K562 (cell line): ENCODE measurements around the gene ASCC3. TPM values are rescaled to one million over a fixed set of nuclear protein-coding genes. Genes with fewer than 3 reads are reported as not detected.

Source experiments
- ATAC-seq: fragments of 200-7000 bp; cut with Tn5 transposase; 3 replicates; pipeline ENCODE4 v1.9.1; 2020; ENCODE audit warnings: moderate library complexity
- BruUV-seq: library from RNA; stranded (reverse); fragments of 400-500 nt; replicated peaks from 2 replicates; lab custom pipeline; 2021; lab: Mats Ljungman, UMichigan
- CTCF ChIA-PET: fragments of 300-600 bp; formaldehyde crosslinking; extraction: SDS; loops from one replicate; lab custom pipeline; 2021; ENCODE audit warnings: low intra/inter-chr PET ratio; lab: Yijun Ruan, JAX
- POLR2A ChIA-PET: fragments of 300-600, 350-650 bp; sonication (Branson Sonifier 250); formaldehyde crosslinking; extraction: SDS; loops from one replicate; lab custom pipeline; 2021; ENCODE audit warnings: antibody characterized with exemption, inconsistent platforms; lab: Yijun Ruan, JAX
- DNase-seq, 4 experiments: peaks; one replicate each; pipeline versions ENCODE4 v3.0.0 to v3.0.0-alpha.2; 2011 to 2018; ENCODE audit warnings: low spot score in 3 of 4, mixed read lengths in 3 of 4; ENCODE audit errors: extremely low read depth in 1 of 4
- FAIRE-seq: peaks from 2 replicates; lab custom pipeline; 2011; peaks lifted over from hg19 to GRCh38; lab: Jason Lieb, UNC
- H2AFZ ChIP-seq: 2 replicates; pipeline ENCODE4 v1.6.0; 2011; ENCODE audit warnings: low read depth, low read length, control low read depth, inconsistent platforms
- H3K27ac ChIP-seq: fragments of 200-600 bp; 3 replicates; pipeline ENCODE4 v1.8.0; 2011; ENCODE audit warnings: low read depth, mild to moderate bottlenecking, control low read depth, inconsistent platforms, low read length, moderate library complexity, mixed read lengths; ENCODE audit errors: extremely low read depth
- H3K27me3 ChIP-seq, 2 experiments: fragments of 300-600 bp in 1 of 2; 2 replicates in 1 of 2; 3 replicates in 1 of 2; pipeline versions ENCODE4 v1.6.0 to v1.8.0; 2011; ENCODE audit warnings: inconsistent platforms in 2 of 2, low read length in 2 of 2, mild to moderate bottlenecking in 1 of 2, mixed read lengths in 1 of 2, moderate library complexity in 1 of 2; ENCODE audit not compliant: control insufficient read depth in 2 of 2, insufficient read depth in 2 of 2
- H3K36me3 ChIP-seq: fragments of 300-600 bp; 3 replicates; pipeline ENCODE4 v1.8.0; 2011; ENCODE audit warnings: mild to moderate bottlenecking, low read length, inconsistent platforms; ENCODE audit not compliant: control insufficient read depth, insufficient read depth
- H3K4me1 ChIP-seq, 2 experiments: fragments of 200-600 bp in 1 of 2; replicated peaks in 1 of 2; 2 replicates in 1 of 2; 3 replicates in 1 of 2; pipeline versions ENCODE4 v1.5.1 to v1.8.0; 2011; ENCODE audit warnings: inconsistent platforms in 2 of 2, low read length in 2 of 2, mild to moderate bottlenecking in 1 of 2, mixed read lengths in 1 of 2, moderate library complexity in 1 of 2; ENCODE audit not compliant: control insufficient read depth in 2 of 2, insufficient read depth in 2 of 2
- H3K4me2 ChIP-seq: 2 replicates; pipeline ENCODE4 v1.6.1; 2011; ENCODE audit warnings: low read length, control low read depth, inconsistent platforms, mixed read lengths; ENCODE audit not compliant: insufficient read depth
- H3K4me3 ChIP-seq: fragments of 200-600 bp; sonication (generic), shearing (Covaris generic); 2 replicates; pipeline ENCODE4 v1.5.1; 2016; ENCODE audit warnings: control low read depth, inconsistent platforms
- H3K79me2 ChIP-seq: fragments of 200-600 bp; 3 replicates; pipeline ENCODE4 v1.8.0; 2011; ENCODE audit warnings: low read length, inconsistent platforms; ENCODE audit not compliant: control insufficient read depth, insufficient read depth
- H3K9ac ChIP-seq, 2 experiments: 2 replicates each; pipeline versions ENCODE4 v1.6.0 to v1.6.1; 2011; ENCODE audit warnings: low read depth in 2 of 2, low read length in 2 of 2, control low read depth in 1 of 2, inconsistent platforms in 1 of 2, mild to moderate bottlenecking in 1 of 2, mixed read lengths in 1 of 2; ENCODE audit not compliant: insufficient read depth in 1 of 2
- H3K9me1 ChIP-seq: one replicate; pipeline ENCODE4 v1.6.0; 2011; ENCODE audit warnings: inconsistent platforms, mild to moderate bottlenecking, low read length, moderate library complexity; ENCODE audit not compliant: control insufficient read depth, insufficient read depth
- H3K9me3 ChIP-seq: replicated peaks from 2 replicates; pipeline ENCODE4 v1.5.1; 2011; ENCODE audit warnings: low read depth, low read length, inconsistent platforms; ENCODE audit not compliant: control insufficient read depth, insufficient read depth
- H4K20me1 ChIP-seq: replicated peaks from 2 replicates; pipeline ENCODE4 v1.6.1; 2011; ENCODE audit warnings: low read length, inconsistent platforms, mixed read lengths; ENCODE audit not compliant: control insufficient read depth, insufficient read depth
- CTBP1 ChIP-seq: fragments of 450-650 bp; IDR thresholded peaks from 2 replicates; pipeline ENCODE4 v1.6.1; 2016; ENCODE audit warnings: borderline replicate concordance
- E2F4 ChIP-seq: sonication (generic); formaldehyde crosslinking; IDR thresholded peaks from 2 replicates; pipeline ENCODE4 v1.8.0; 2022; ENCODE audit warnings: mild to moderate bottlenecking, low read depth, missing genetic modification reagents
- ESRRB ChIP-seq: fragments of 250-450 bp; sonication (Bioruptor Pico); IDR thresholded peaks from 2 replicates; pipeline ENCODE4 v1.5.0; 2020; ENCODE audit warnings: mild to moderate bottlenecking, moderate library complexity, borderline replicate concordance
- KLF13 ChIP-seq: fragments of 450-650 bp; IDR thresholded peaks from 2 replicates; pipeline ENCODE4 v1.6.1; 2016; ENCODE audit warnings: missing genetic modification characterization, low read depth, mild to moderate bottlenecking, missing compliant biosample characterization, moderate library complexity, borderline replicate concordance
- MTA3 ChIP-seq: fragments of 450-650 bp; formaldehyde crosslinking; IDR thresholded peaks from 2 replicates; pipeline ENCODE4 v1.6.1; 2017; ENCODE audit warnings: mild to moderate bottlenecking, borderline replicate concordance
- PATZ1 ChIP-seq: fragments of 250-450 bp; sonication (Bioruptor Pico); IDR thresholded peaks from 2 replicates; pipeline ENCODE4 v1.5.0; 2020; ENCODE audit warnings: mild to moderate bottlenecking, borderline replicate concordance
- RHOXF2B ChIP-seq: fragments of 250-450 bp; sonication (Bioruptor Pico); conservative IDR thresholded peaks from 2 replicates; pipeline ENCODE4 v1.5.1; 2021
- STAT5B ChIP-seq: fragments of 250-450 bp; sonication (Bioruptor Pico); IDR thresholded peaks from 2 replicates; pipeline ENCODE4 v1.8.0; 2021; ENCODE audit warnings: mild to moderate bottlenecking, inconsistent platforms
- TAF9B ChIP-seq: fragments of 450-650 bp; IDR thresholded peaks from 2 replicates; pipeline ENCODE4 v1.6.1; 2018; ENCODE audit warnings: mild to moderate bottlenecking; ENCODE audit not compliant: partially characterized antibody
- TBP ChIP-seq: optimal IDR thresholded peaks from 2 replicates; pipeline ENCODE3; 2011; ENCODE audit warnings: low read depth, low read length, improper control_type of control experiment
- ZMIZ1 ChIP-seq, 2 experiments: fragments of 150-350 bp in 1 of 2; IDR thresholded peaks; 2 replicates each; pipeline ENCODE4 v1.6.1; 2012 to 2016; ENCODE audit warnings: low read depth in 2 of 2, low read length in 2 of 2, mild to moderate bottlenecking in 1 of 2, moderate library complexity in 1 of 2
- in situ Hi-C: fragments of 300-500 bp; cut with MboI; formaldehyde crosslinking; loops from 4 replicates; pipeline ENCODE4 v1.15.0; 2018; ENCODE audit warnings: inconsistent platforms, mixed read lengths
- intact Hi-C: fragments of 100-400 bp; cut with micrococcal nuclease; formaldehyde crosslinking; loops from 2 replicates; pipeline ENCODE4 v1.14.2; 2022
- polyA plus RNA-seq, 8 experiments: library from polyadenylated mRNA; depleted of rRNA in 4 of 8; stranded (reverse) in 5 of 8; unstranded in 3 of 8; fragments of >200 nt; fragmentation: Nextera tagmentation in 2 of 8; fragmentation: Illumina TruSeq in 1 of 8; extraction: Ambion mirVana in 2 of 8; extraction: Trizol in 1 of 8; gene quantifications; 2 replicates each; pipeline versions ENCODE4 v1.2.1 to v1.2.3, GENCODE V29; 2011 to 2014; ENCODE audit warnings: inconsistent platforms in 1 of 8, missing spikeins in 1 of 8
- total RNA-seq, 7 experiments: library from RNA; depleted of rRNA in 6 of 7; stranded (reverse); fragments of >200 nt in 6 of 7; fragmentation: Illumina TruSeq in 2 of 7; extraction: Trizol in 2 of 7; gene quantifications; 2 replicates each; pipeline versions ENCODE4 v1.2.1 to v1.2.3, GENCODE V29; 2011 to 2021; ENCODE audit warnings: low replicate concordance in 1 of 7
- TF ChIP-seq, protein P1 (sequence below): fragments of 200-800 bp; sonication (Bioruptor generic); IDR thresholded peaks from 2 replicates; pipeline ENCODE4 v1.6.1; 2017; ENCODE audit warnings: missing genetic modification characterization, missing compliant biosample characterization

ASCC3 gene
- total and polyA plus RNA-seq, 9 of the 15 experiments (the other 6 are each of a cell fraction or from before 2014, with no cell fraction given) = 16.1 to 56.1 (median 33.9) TPM

GRCh38 chr6:100862063-100862462 is 19.1 kb downstream of the ASCC3 start (continued):
- TF ChIP-seq E2F4 (CRISPR knock-in tag) (no peak), MTA3 (no peak), TBP (no peak), STAT5B (no peak), RHOXF2B (CRISPR knock-in tag) (no peak), ESRRB (CRISPR knock-in tag) (no peak)

DNA sequence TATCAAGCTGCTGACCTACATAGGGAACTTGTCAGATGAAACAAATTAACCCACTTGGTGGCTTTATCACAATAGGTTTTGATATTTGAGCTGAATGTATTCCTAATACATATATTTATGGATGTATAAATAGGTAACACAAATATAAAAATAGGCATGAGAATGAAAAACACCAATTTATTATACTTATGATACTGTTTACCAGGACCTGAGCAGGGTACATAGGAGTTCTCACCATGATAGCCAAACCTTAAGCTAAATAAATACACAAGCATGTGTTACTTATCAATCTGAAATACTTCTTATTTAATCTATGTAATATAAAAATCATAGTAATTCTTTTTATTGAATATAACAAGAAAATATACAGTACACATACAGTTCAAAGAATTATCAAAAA is 25.0 kb downstream of the ASCC3 start:
- Histone ChIP-seq H3K36me3 (peaks cover 22% of the 10 kb centered on the region), H3K9ac (no peak overlapping the region), H3K4me3 (no peak overlapping the region), H2AFZ (no peak overlapping the region), H4K20me1 (no peaks in the 10 kb centered on the region), H3K27ac (no peak overlapping the region), H3K4me2 (no peak overlapping the region), H3K4me1 (no peaks in the 10 kb centered on the region), H3K9me3 (no peaks in the 10 kb centered on the region), H3K79me2 (no peaks in the 10 kb centered on the region), H3K9me1 (no peaks in the 10 kb centered on the region), H3K27me3 (no peaks in the 10 kb centered on the region)
- ATAC-seq (no peak), DNase-seq (no peak), FAIRE-seq (no peak)
- no TSS peak for BruUV-seq
- intact Hi-C loops = no loop called here
- in situ Hi-C loops = no loop called here
- ChIA-PET CTCF (no interaction called here), POLR2A (interaction anchor here (1.6 to 1.9 kb wide), 2 partner anchors 13 to 15 kb away, joined by 3 to 7 read pairs; no protein-coding TSS in a partner anchor)
- TF ChIP-seq ZMIZ1 (IDR thresholded peaks at IDR 0.05; ENCODE audit: low read depth in 2 of 2, low read length in 2 of 2) (no peak), PATZ1 (CRISPR knock-in tag) (no peak), KLF13 (tag) (no peak), TAF9B (no peak), CTBP1 (no peak)
- TF ChIP-seq, protein P1, sequence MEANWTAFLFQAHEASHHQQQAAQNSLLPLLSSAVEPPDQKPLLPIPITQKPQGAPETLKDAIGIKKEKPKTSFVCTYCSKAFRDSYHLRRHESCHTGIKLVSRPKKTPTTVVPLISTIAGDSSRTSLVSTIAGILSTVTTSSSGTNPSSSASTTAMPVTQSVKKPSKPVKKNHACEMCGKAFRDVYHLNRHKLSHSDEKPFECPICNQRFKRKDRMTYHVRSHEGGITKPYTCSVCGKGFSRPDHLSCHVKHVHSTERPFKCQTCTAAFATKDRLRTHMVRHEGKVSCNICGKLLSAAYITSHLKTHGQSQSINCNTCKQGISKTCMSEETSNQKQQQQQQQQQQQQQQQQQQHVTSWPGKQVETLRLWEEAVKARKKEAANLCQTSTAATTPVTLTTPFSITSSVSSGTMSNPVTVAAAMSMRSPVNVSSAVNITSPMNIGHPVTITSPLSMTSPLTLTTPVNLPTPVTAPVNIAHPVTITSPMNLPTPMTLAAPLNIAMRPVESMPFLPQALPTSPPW (CRISPR knock-in tag) = no peak
